IPS-NIHi11 (cell line): ENCODE data around the gene CYP4F2.
A peak's percentile ranks its signal among the peaks of the same experiment; 100 is the strongest.
"Not testable (repeated sequence)": the region's sequence is repeated elsewhere in the genome, so short reads cannot be mapped to it uniquely, and the experiment has no call there.

ENCODE experiments used
- DNase-seq: peaks from one replicate; pipeline ENCODE4 v3.0.0; 2012; ENCODE audit warnings: mixed read lengths, low spot score

CYP4F2 gene

GRCh38 chr19:15900032-15900431, 2.2 kb upstream of the CYP4F2 start:
- DNase-seq: not testable (repeated sequence)

- not testable (repeated sequence) for DNase-seq
Observed at GRCh38 chr19:15899561-15899960, 1.7 kb upstream of the CYP4F2 start.

- DNase-seq: no peak
Observed at GRCh38 chr19:15897026-15897737, 692 bp downstream of the CYP4F2 start.

DNA sequence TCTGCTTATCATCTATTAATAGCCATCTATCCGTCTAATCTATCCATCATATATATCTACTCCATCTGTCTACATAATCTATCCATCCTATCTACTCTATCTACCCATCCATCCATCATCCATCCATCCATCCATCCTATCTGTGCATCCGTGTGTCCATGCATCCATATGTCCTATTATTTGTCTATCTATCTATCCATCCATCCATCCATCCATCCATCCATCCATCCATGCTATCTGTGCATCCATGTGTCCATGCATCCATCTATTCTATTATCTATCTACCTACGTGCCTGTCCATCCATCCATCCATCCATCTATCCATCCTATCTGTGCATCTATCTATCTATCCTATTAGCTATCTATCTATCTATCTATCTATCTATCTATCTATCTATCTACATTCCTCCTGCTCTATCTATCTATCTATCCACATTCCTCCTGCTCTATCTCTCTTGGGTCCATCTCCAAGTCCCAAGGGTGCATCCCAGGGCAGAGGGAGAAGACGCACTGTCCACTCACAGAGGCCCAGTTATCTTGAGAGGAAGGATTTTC, 1.9 kb downstream of the CYP4F2 start:
- DNase-seq: no peak

GRCh38 chr19:15894359-15894758, 3.5 kb downstream of the CYP4F2 start:
- no peak for DNase-seq

- DNase-seq: no peak
Observed at GRCh38 chr19:15893477-15893876, 4.4 kb downstream of the CYP4F2 start.

GRCh38 chr19:15892012-15892411, 5.9 kb downstream of the CYP4F2 start:
- DNase-seq: no peak

GRCh38 chr19:15891434-15891833, 6.4 kb downstream of the CYP4F2 start:
- DNase-seq: no peak

GRCh38 chr19:15889339-15889738, 8.5 kb downstream of the CYP4F2 start:
- DNase-seq: not testable (repeated sequence)

GRCh38 chr19:15885919-15886318, 12.0 kb downstream of the CYP4F2 start:
- DNase-seq: no peak

GRCh38 chr19:15885167-15885566, 12.7 kb downstream of the CYP4F2 start:
- no peak for DNase-seq

DNA sequence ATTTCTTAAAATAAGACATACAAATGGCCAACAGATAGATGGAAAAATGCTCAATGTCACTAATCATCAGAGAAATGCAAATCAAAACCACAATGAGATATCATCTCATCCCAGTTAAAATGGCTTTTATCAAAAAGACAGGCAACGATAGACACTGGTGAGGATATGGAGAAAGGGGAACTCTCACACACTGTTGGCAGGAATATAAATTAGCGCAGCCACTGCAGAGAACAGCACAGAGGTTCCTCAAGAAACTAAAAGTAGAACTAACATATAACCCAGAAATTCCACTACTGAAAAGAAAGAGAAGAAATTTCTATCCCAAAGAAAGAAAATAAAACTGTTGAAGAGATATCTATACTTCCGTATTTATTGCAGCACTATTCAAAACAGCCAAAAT, 14.5 kb downstream of the CYP4F2 start:
- not testable (repeated sequence) for DNase-seq

- DNase-seq: no peak
Observed at GRCh38 chr19:15874821-15875474, 22.9 kb downstream of the CYP4F2 start.

GRCh38 chr19:15873771-15874170, 24.1 kb downstream of the CYP4F2 start:
- not testable (repeated sequence) for DNase-seq

GRCh38 chr19:15871570-15871969, 26.3 kb downstream of the CYP4F2 start:
- no peak for DNase-seq

- DNase-seq: no peak
Observed at GRCh38 chr19:15869873-15870272, 28.0 kb downstream of the CYP4F2 start.

GRCh38 chr19:15869109-15869555, 28.7 kb downstream of the CYP4F2 start:
- DNase-seq: peak; percentile 31

DNA sequence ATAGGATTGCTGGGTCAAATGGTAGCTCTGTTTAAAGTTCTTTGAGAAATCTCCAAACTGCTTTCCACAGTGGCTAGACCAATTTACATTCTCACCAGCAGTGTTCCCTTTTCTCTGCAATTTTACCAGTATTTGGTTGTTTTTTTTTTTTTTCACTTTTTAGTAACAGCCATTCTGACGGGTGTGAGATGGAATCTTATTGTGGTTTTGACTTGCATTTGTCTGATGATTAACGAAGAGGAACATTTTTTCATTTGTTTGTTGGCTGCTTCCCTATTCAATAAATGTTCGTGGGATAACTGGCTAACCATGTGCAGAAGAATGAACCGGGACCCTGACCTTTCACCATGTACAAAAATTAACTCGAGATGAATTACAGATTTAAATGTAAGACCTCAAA, 31.2 kb downstream of the CYP4F2 start:
- no peak for DNase-seq

DNA sequence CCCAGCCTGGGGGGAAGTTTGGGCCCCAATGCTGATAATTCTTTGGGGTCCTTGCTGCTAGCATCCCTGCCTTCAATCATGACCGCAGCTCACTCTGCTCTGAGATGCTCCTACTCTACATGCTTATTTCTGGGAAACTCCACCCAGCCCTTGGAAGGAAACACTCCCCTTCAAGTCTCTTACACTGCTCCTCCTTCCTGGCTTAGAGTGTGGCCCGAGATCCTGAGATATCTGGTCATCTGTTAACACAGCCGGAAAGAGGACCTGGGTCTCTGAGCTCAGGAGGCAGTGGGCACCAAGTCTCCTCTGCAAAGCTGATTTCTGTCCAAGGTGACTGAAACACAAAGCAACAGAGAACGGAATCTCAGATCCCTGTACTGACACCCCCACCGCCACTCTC, 33.0 kb downstream of the CYP4F2 start:
- DNase-seq: no peak

GRCh38 chr19:15863272-15863671, 34.6 kb downstream of the CYP4F2 start:
- DNase-seq: no peak

DNA sequence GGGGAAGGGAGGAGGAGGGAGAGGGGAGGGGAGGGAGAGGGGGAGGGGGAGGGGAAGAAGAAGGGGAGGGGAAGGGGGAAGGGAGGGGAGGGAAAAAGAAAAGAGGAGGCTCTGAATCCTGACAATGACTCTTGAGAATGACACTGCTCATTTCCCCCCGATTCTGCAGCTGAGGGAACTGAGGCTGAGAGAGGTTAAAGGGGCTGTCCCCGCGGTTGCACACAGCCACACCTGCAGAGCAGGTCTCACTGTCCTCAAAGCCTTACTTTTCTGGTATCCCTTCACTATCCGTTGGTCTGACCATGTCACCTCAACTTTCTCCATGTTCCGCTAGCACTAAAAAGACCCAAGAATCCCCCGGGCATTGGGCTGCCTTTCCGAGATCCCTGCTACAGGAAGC, 35.4 kb downstream of the CYP4F2 start:
- no peak for DNase-seq

- DNase-seq: no peak
Observed at GRCh38 chr19:15860522-15860921, 37.4 kb downstream of the CYP4F2 start.

DNA sequence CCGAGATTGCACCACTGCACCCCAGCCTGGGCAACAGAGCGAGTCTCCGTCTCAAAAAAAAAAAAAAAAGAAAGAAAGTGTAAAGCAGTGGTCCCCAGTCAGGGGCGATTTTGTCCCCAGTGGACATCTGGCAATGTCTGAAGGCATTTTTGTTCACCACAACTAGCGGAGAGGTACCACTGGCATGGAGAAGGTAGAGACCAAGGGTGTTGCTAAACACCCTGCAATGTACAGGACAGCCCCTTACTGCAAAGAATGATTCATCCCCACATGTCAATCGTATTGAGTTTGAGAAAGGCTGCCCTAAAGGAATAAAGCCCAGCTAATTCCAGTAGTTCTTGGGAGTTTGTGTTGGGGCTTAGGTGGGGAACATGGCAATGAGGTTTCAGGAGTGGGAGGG, 38.7 kb downstream of the CYP4F2 start:
- no peak for DNase-seq
